ENCODE results near the gene CLDN3.
"Not testable (repeated sequence)": the region's sequence is repeated elsewhere in the genome, so short reads cannot be mapped to it uniquely, and the experiment has no call there.

The CLDN3 gene

DNA sequence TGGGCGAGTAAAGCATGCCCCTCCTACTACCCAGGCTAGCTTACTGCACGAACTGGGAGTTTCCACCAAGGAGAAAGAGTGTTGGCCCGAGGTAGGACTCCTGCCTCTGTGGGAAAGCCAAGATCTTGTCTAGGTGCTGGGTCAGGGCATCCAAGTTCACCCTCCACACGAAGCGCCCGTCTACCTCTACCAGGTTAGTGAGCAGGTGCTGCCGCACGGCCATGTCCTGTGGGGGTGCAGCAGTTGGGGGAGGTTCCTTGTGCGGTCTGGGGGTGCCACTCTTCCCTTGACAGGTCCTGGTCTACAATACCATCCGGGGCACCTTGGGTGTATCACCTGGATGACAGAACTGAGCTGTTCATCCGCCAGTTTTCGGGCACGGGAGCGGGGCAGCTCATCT is 33.2 kb downstream of the CLDN3 start:
- DNase-seq = no peak

DNA sequence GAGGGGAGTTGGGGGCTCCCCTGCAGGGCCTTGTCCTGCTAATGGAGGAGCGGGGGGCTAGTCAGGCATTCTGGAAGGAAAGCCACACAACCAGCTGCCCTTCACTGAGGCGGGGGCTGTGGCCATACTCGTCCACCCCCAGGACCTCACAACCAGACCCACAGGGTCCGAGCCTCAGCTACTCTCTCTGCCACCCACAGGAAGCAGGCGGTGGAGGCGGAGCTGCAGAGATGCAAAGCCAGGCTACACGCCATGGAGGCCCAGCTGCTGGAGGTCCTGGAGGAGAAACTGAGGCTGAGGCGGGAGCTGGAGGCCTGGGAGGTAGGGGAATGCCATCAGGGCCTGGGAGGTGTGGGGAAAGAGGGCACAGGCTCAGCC is 34.6 kb downstream of the CLDN3 start:
- DNase-seq = no peak

DNA sequence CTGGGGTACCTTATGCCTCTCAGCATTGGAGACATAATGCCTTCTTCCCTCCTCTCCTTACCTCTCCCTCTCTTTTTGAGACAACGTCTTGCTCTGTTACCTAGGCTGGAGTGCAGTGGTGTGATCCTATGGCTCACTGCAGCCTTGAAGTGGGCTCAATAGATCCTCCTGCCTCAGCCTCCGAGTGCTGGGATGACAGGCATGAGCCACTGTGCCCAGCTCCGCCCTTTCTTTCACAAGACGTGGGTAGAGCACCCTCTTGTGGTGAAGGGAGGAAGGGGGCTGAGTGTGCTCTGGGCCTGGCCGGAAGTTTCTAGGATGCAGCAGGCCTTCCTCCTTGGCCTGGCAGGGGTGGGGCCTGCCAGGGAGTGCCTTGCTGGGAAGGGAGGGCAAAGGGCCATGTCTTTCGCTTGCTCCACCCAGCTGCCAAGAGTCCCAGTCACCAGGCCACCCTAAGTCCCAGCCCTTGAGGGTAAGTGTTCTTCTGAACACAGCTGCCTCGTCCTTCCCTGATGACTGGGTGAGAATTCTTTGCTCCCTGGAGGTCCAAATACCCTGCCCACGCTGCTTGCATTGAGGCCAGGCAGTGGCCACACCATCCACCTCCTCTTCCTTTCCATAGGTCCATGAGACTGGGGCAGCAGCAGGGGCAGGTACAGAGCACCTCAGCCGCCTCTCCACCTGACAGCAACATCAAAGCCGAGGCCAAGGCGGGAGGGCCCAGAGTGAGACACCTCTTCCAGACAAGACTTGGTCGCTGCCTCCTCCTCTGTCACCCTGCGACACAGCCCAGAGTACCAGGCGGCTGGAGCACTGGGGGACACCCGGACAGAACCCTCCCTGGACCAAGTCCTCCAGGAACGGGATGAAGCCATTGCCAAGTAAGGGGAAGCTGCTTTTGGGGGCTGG is 35.2 kb downstream of the CLDN3 start:
- peak; percentile 94 for DNase-seq

DNA sequence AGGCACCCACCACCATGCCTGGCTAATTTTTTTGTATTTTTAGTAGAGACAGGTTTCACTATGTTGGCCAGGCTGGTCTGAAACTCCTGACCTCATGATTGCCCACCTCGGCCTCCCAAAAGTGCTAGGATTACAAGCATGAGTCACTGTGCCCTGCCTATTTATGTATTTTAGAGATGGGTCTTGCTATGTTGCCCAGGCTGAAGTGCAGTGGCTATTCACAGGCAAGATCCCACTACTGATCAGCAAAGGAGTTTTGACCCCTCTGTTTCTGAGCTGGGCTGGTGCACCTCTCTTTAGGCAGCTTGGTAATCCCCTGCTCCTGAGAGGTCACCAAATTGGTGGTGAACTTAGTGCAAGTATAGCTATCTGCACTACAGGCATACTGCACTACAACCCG is 37.7 kb downstream of the CLDN3 start:
- DNase-seq = no peak

DNA sequence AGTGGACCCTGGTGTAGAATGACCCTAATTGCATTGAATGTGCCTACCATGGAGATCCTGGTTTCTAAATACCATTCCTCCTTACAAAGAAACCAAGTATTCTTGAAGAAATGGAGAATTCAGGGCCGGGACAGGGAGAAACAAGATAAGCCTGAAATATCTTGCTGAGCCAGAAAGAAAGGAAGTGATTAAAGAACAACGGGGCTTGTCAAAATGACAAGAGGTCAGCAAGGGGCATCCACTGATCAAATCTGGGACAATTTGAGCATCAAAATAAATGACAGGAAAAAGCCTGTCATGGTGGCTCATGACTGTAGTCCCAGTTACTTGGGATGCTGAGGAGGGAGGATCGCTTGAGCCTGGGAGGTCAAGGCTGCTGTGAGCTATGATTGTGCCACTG is 39.6 kb downstream of the CLDN3 start:
- DNase-seq = no peak

DNA sequence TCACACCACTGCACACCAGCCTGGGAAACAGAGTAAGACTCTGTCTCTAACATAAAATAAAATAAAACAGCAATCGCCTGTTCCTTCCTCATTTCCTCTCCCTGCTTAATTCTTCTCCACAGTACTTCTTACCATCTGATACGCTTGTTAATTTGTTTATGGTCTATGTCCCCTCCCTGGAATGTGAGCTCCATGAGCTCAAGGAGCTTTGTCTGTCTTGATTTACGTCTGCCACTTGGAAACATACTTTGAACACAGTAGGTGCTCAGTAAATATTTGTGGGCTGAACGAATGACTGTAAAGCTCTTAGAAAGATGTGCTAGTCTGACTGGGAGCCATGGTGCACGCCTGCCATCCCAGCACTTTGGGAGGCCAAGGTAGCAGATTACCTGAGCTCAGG is 41.5 kb downstream of the CLDN3 start:
- no peak for DNase-seq

DNA sequence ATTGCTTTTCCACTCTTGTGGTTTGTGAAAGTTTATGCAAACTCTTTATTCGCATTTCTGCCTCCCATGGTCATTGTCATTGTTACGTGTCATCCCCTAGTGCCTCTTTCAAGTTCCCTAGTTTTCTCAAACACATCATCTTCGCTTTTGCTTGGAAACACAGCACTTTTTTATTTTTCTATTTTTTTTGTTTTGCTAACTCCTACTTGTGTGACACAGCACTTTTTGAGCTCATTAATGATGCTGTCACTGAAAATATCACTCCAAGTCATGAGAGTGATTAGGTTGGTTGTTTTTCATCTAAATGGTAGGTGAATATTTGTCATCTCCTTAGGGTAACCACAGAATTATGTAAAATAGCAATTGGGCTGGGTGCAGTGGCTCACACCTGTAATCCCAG is 42.1 kb downstream of the CLDN3 start:
- DNase-seq = no peak

DNA sequence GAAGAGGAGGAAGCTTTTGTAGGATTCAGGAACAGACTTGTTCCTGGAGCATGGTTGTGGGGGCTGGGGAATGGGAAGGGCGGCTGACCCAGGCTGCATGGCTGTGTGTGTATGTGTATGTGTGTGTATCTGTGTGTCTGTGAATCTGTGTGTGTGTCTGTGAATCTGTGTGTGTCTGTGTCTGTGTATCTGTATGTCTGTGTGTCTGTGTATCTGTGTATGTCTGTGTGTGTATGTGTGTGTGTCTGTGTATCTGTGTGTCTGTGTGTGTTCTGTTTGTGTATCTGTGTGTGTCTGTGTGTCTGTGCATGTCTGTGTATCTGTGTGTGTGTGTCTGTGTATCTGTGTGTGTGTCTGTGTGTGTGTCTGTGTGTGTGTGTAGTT is 44.0 kb downstream of the CLDN3 start:
- DNase-seq = no peak

DNA sequence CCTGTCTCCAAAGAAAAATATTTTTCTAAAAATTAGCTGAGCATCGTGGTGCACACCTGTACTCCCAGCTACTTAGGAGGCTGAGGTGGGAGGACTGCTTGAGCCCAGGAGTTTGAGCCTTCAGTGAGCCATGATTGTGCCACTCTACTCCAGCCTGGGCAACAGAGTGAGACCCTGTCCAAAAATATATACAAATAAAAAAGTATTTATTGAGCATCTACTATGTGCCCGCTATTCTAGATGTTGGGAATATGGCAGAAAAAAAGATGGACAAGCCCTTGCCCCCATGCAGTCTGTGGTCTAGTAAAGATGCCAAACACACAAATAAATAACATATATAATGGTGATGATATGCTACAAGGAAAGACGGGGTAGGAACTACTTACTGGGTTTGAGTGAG is 46.3 kb downstream of the CLDN3 start:
- DNase-seq = no peak

DNA sequence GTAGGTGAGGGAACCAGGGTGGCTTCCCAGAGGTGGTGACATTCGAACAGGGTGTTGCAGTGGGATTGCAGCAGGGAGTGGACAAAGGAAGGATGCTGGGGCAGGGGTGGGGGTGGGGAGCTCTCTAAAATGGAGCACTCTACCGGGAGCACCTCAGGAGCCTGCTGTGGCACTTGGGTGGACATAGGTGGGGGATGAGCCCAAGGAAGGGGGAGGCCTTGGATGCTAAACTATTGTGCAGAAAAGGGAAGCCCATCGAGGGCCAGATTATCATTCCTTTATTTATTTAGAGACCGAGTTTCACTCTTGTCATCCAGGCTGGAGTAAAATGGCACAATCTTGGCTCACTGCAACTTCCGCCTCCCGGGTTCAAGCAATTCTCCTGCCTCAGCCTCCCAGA is 47.3 kb downstream of the CLDN3 start:
- DNase-seq = no peak

DNA sequence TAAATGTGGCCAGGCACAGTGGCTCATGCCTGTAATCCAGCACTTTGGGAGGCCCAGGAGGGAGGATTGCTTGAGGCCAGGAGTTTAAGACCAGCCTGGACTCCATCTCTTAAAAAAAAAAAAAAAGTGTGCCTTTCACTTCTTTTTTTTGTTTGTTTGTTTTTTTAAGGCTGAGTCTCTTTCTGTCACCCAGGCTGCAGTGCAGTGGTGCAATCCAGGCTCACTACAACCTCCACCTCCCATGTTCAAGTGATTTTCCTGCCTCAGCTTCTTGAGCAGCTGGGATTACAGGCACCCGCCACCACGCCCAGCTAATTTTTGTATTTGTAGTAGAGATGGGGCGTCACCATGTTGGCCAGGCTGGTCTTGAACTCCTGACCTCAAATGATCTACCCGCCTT is 47.9 kb downstream of the CLDN3 start:
- DNase-seq = not testable (repeated sequence)

DNA sequence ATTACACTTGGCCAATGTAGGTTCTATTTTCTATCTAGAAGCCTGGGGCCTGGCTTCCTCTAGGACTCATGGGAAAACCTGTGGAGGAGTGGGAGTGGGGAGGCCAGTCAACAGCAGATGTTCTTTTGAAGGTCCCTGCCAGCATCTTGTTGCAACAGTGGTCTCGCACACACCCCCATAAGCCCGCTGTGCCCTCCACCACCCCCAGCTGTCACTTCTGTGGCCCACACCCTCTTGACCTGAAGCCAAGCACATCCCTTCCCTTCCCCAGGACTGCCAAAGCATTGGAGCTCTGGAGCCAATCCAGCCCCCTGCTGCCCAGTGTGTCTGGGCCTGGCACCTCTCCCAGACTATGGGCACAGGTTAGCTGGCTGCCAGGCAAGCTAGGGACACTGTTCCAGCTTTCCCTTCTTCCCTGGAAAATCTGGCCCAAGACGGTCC is 48.7 kb downstream of the CLDN3 start:
- DNase-seq = no peak

DNA sequence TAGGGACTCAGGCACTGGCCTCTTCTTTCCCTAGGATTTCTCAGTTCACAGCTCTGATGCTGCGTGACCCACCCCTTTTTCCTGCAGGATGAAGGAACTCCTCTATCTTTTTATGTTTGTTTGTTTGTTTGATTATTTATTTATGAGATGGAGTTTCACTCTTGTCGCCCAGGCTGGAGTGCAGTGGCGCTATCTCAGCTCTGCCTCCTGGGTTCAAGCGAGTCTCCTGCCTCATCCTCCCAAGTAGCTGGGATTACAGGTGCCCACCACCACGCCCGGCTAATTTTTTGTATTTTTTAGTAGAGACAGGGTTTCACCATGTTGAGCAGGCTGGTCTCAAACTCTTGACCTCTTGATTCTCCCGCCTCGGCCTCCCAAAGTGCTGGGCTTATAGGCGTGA is 49.6 kb downstream of the CLDN3 start:
- not testable (repeated sequence) for DNase-seq

DNA sequence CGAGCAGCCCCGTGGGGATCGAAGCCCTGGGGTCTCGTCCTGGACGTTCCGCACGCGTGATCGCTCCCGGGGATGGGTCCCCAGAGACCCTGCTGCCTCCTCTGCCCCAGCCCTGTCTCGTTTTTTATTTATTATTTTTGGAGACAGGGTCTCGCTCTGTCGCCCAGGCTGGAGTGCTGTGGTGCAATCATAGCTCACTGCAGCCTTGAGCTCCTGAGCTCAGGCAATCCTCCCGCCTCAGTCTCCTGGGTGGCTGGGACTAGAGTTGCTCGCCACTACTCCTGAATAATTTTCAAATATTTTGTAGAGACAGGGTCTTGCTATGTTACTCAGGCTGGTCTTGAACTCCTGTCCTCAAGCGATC is 50.3 kb downstream of the CLDN3 start:
- DNase-seq = no peak

Measured in fibroblast of skin of back (primary cell).